Keratinocyte (primary cell): ENCODE measurements around the gene ATP11A. TPM values are rescaled to one million over a fixed set of nuclear protein-coding genes. Genes with fewer than 3 reads are reported as not detected.

Experiments
- DNase-seq: peaks from one replicate; pipeline ENCODE4 v3.0.0-alpha.2; 2011; ENCODE audit warnings: low read depth, missing footprints, low spot score
- FAIRE-seq: peaks from 2 replicates; lab custom pipeline; 2011; peaks lifted over from hg19 to GRCh38; lab: Jason Lieb, UNC
- H2AFZ ChIP-seq: 2 replicates; pipeline ENCODE4 v1.6.0; 2012; ENCODE audit warnings: low read length, control low read depth, inconsistent platforms; ENCODE audit not compliant: control insufficient read depth
- H3K27ac ChIP-seq: 2 replicates; pipeline ENCODE4 v1.5.1; 2011; ENCODE audit warnings: low read length; ENCODE audit not compliant: control insufficient read depth, insufficient read depth
- H3K27me3 ChIP-seq: 3 replicates; pipeline ENCODE4 v1.6.0; 2011; ENCODE audit warnings: low read length; ENCODE audit not compliant: control insufficient read depth, insufficient read depth; ENCODE audit errors: extremely low read depth
- H3K36me3 ChIP-seq, 2 experiments: 2 replicates in 1 of 2; 3 replicates in 1 of 2; pipeline ENCODE4 v1.5.1; 2011; ENCODE audit warnings: low read length in 2 of 2, mild to moderate bottlenecking in 1 of 2; ENCODE audit not compliant: control insufficient read depth in 2 of 2, insufficient read depth in 2 of 2; ENCODE audit errors: extremely low read depth in 1 of 2
- H3K4me1 ChIP-seq: 3 replicates; pipeline ENCODE4 v1.5.1; 2011; ENCODE audit warnings: low read length; ENCODE audit not compliant: control insufficient read depth, insufficient read depth; ENCODE audit errors: extremely low read depth
- H3K4me2 ChIP-seq: 3 replicates; pipeline ENCODE4 v1.6.0; 2011; ENCODE audit warnings: low read depth, low read length; ENCODE audit not compliant: control insufficient read depth, insufficient read depth; ENCODE audit errors: extremely low read depth
- H3K4me3 ChIP-seq, 3 experiments: fragments of 200-600 bp in 1 of 3; sonication (generic) in 1 of 3; 2 replicates in 2 of 3; 3 replicates in 1 of 3; pipeline ENCODE4 v1.5.1; 2011 to 2016; ENCODE audit warnings: low read length in 3 of 3, mild to moderate bottlenecking in 3 of 3, control low read depth in 2 of 3, inconsistent platforms in 1 of 3, low read depth in 1 of 3, mixed read lengths in 1 of 3, mixed run types in 1 of 3, moderate library complexity in 1 of 3; ENCODE audit not compliant: control insufficient read depth in 2 of 3, insufficient read depth in 2 of 3; ENCODE audit errors: extremely low read depth in 1 of 3
- H3K79me2 ChIP-seq: 2 replicates; pipeline ENCODE4 v1.6.0; 2012; ENCODE audit warnings: low read length; ENCODE audit not compliant: control insufficient read depth, insufficient read depth
- H3K9ac ChIP-seq: 3 replicates; pipeline ENCODE4 v1.6.0; 2011; ENCODE audit warnings: low read length; ENCODE audit not compliant: control insufficient read depth, insufficient read depth; ENCODE audit errors: extremely low read depth
- H3K9me1 ChIP-seq: 3 replicates; pipeline ENCODE4 v1.6.0; 2011; ENCODE audit warnings: low read length; ENCODE audit not compliant: control insufficient read depth, insufficient read depth; ENCODE audit errors: extremely low read depth
- H3K9me3 ChIP-seq: 2 replicates; pipeline ENCODE4 v1.5.1; 2012; ENCODE audit warnings: low read depth, low read length; ENCODE audit not compliant: control insufficient read depth
- H4K20me1 ChIP-seq: 3 replicates; pipeline ENCODE4 v1.6.0; 2011; ENCODE audit warnings: low read length; ENCODE audit not compliant: control insufficient read depth, insufficient read depth; ENCODE audit errors: extremely low read depth
- CTCF ChIP-seq, 3 experiments: IDR thresholded peaks in 1 of 3; conservative IDR thresholded peaks in 1 of 3; optimal IDR thresholded peaks in 1 of 3; 2 replicates in 2 of 3; 3 replicates in 1 of 3; pipeline versions ENCODE3 to v1.5.1; 2011; ENCODE audit warnings: low read length in 3 of 3, mild to moderate bottlenecking in 3 of 3, moderate library complexity in 2 of 3, control low read depth in 1 of 3, inconsistent platforms in 1 of 3; ENCODE audit not compliant: insufficient read depth in 2 of 3; ENCODE audit errors: extremely low read depth in 1 of 3
- EZH2 ChIP-seq: IDR thresholded peaks from one replicate; pipeline ENCODE4 v1.6.1; 2012; ENCODE audit warnings: inconsistent platforms, mild to moderate bottlenecking, low read length, moderate library complexity
- dilution Hi-C: fragments of 300-500 bp; cut with MboI; formaldehyde crosslinking; loops from one replicate; pipeline ENCODE4 v1.7.0; 2020; ENCODE audit warnings: low sequenced_read_pairs; ENCODE audit not compliant: extremely low pct_ligation_motif_present
- polyA plus RNA-seq, 5 experiments: library from polyadenylated mRNA; depleted of rRNA in 3 of 5; stranded (reverse) in 3 of 5; stranded (forward) in 1 of 5; unstranded in 1 of 5; fragments of >200 nt; gene quantifications; 1 replicate in 1 of 5; 2 replicates in 3 of 5; 3 replicates in 1 of 5; pipeline versions ENCODE4 v1.2.1 to v1.2.3, GENCODE V29; 2011 to 2012; ENCODE audit warnings: missing spikeins in 2 of 5, low read depth in 1 of 5, low replicate concordance in 1 of 5

ATP11A gene
- polyA plus RNA-seq, 1 donor (not counting 4 experiments of a cell fraction or from before 2014, with no cell fraction given): 4.3 TPM

GRCh38 chr13:112759827-112760226 lies 70.0 kb downstream of the ATP11A start:
- Histone ChIP-seq H2AFZ (no peak overlapping the region), H3K9me3 (no peaks in the 10 kb centered on the region), H3K9me1 (no peaks in the 10 kb centered on the region), H3K4me2 (no peak overlapping the region), H3K79me2 (no peaks in the 10 kb centered on the region), H3K4me3 (no peak overlapping the region), H3K36me3 (no peaks in the 10 kb centered on the region), H3K27ac (no peak overlapping the region), H3K9ac (no peak overlapping the region), H4K20me1 (no peaks in the 10 kb centered on the region), H3K4me1 (no peaks in the 10 kb centered on the region), H3K27me3 (no peaks in the 10 kb centered on the region)
- DNase-seq (no peak), FAIRE-seq (no peak)
- dilution Hi-C loops: no loop called here
- TF ChIP-seq EZH2: no peak
- TF ChIP-seq CTCF (optimal IDR thresholded peaks at IDR 0.05 in 1 of 3, IDR thresholded peaks at IDR 0.05 in 1 of 3, conservative IDR thresholded peaks at IDR 0.05 in 1 of 3; ENCODE audit: extremely low read depth in 1 of 3, insufficient read depth in 2 of 3, low read length in 3 of 3): no peak

- TF ChIP-seq CTCF (optimal IDR thresholded peaks at IDR 0.05 in 1 of 3, IDR thresholded peaks at IDR 0.05 in 1 of 3, conservative IDR thresholded peaks at IDR 0.05 in 1 of 3; ENCODE audit: extremely low read depth in 1 of 3, insufficient read depth in 2 of 3, low read length in 3 of 3): no peak
- no peak for TF ChIP-seq EZH2
- no peaks in the 10 kb centered on the region for H3K79me2 ChIP-seq
- DNase-seq (no peak), FAIRE-seq (no peak)
- no peak overlapping the region for H3K27ac ChIP-seq
- H3K36me3 ChIP-seq: no peaks in the 10 kb centered on the region
- no peak overlapping the region for H3K4me2 ChIP-seq
- no peaks in the 10 kb centered on the region for H4K20me1 ChIP-seq
- no peaks in the 10 kb centered on the region for H3K27me3 ChIP-seq
- dilution Hi-C loops: no loop called here
- H3K9me1 ChIP-seq: no peaks in the 10 kb centered on the region
- H3K4me1 ChIP-seq: no peaks in the 10 kb centered on the region
- H3K4me3 ChIP-seq: no peak overlapping the region
- no peak overlapping the region for H2AFZ ChIP-seq
- H3K9me3 ChIP-seq: no peaks in the 10 kb centered on the region
- H3K9ac ChIP-seq: no peak overlapping the region
Measured at GRCh38 chr13:112760435-112760834, 70.6 kb downstream of the ATP11A start.
